B cell (primary cell): Measurements from ENCODE around the gene HHAT.

ENCODE experiments used
- EZH2 ChIP-seq: IDR thresholded peaks from 2 replicates; pipeline ENCODE4 v1.6.1; 2012; ENCODE audit warnings: borderline replicate concordance, low read depth, mild to moderate bottlenecking, moderate library complexity, low read length; ENCODE audit not compliant: insufficient read depth, poor library complexity, severe bottlenecking
- TF ChIP-seq, protein P1 (sequence below): fragments of 200-600 bp; IDR thresholded peaks from one replicate; pipeline ENCODE4 v1.8.0; 2022; ENCODE audit warnings: antibody characterized with exemption, mild to moderate bottlenecking

GRCh38 chr1:210692796-210693195, 364.1 kb downstream of the HHAT start:
- TF ChIP-seq, protein P1, sequence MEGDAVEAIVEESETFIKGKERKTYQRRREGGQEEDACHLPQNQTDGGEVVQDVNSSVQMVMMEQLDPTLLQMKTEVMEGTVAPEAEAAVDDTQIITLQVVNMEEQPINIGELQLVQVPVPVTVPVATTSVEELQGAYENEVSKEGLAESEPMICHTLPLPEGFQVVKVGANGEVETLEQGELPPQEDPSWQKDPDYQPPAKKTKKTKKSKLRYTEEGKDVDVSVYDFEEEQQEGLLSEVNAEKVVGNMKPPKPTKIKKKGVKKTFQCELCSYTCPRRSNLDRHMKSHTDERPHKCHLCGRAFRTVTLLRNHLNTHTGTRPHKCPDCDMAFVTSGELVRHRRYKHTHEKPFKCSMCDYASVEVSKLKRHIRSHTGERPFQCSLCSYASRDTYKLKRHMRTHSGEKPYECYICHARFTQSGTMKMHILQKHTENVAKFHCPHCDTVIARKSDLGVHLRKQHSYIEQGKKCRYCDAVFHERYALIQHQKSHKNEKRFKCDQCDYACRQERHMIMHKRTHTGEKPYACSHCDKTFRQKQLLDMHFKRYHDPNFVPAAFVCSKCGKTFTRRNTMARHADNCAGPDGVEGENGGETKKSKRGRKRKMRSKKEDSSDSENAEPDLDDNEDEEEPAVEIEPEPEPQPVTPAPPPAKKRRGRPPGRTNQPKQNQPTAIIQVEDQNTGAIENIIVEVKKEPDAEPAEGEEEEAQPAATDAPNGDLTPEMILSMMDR = no peak
- TF ChIP-seq EZH2 = no peak
